ENCODE results near the gene HCRT. TPM values are rescaled to one million over a fixed set of nuclear protein-coding genes. Genes with fewer than 3 reads are reported as not detected.

HCRT gene
- total and polyA plus RNA-seq, 2 of the 4 experiments (the other 2 are of a cell fraction), result not detected

- H3K4me2 ChIP-seq (ENCODE audit: low read depth, low read length), result no peak overlapping the region
- dilution Hi-C loops (cut with HindIII; ENCODE audit: low sequenced_read_pairs, unreplicated experiment), result no loop called here
- no TSS peak for BruUV-seq (replicated peaks)
Observed at GRCh38 chr17:42146911-42147607, 38.2 kb downstream of the HCRT start.

More at GRCh38 chr17:42146911-42147607, 38.2 kb downstream of the HCRT start:
- Histone ChIP-seq H2BK15ac (ENCODE audit: low read depth, low read length) (no peak overlapping the region), H2AK5ac (ENCODE audit: low read depth, low read length) (no peak overlapping the region), H2AK9ac (replicated peaks; ENCODE audit: low read depth, low read length, poor library complexity) (no peak overlapping the region), H3K14ac (replicated peaks; ENCODE audit: low read depth, low read length) (no peak overlapping the region), H3K56ac (ENCODE audit: extremely low read depth, insufficient read depth, low read length) (no peak overlapping the region), H4K20me1 (ENCODE audit: insufficient read depth, low read length) (peaks cover 71% of the 10 kb centered on the region), H4K91ac (ENCODE audit: insufficient read depth, low read depth, low read length) (no peak overlapping the region), H2BK120ac (ENCODE audit: low read depth, low read length) (no peak overlapping the region), H2BK5ac (ENCODE audit: low read depth, low read length, poor library complexity, severe bottlenecking) (no peak overlapping the region), H2AFZ (replicated peaks; ENCODE audit: low read length, poor library complexity) (no peak overlapping the region), H3K27me3 (ENCODE audit: control insufficient read depth, insufficient read depth, low read length) (no peaks in the 10 kb centered on the region), H3K4me3 (ENCODE audit: insufficient read depth, low read depth, low read length) (no peak overlapping the region), H3K4me1 (ENCODE audit: control insufficient read depth, insufficient read depth, low read length) (peaks cover 10% of the 10 kb centered on the region), H3K36me3 (ENCODE audit: control insufficient read depth, insufficient read depth, low read length) (peaks cover 25% of the 10 kb centered on the region), H3K23ac (ENCODE audit: low read depth, low read length) (no peak overlapping the region), H3K4ac (ENCODE audit: low read depth, low read length) (no peak overlapping the region), H4K5ac (ENCODE audit: low read depth, low read length) (no peak overlapping the region), H3K27ac (ENCODE audit: insufficient read depth, low read length) (no peak overlapping the region), H3K9me1 (ENCODE audit: insufficient read depth, low read length) (peaks cover 26% of the 10 kb centered on the region), H4K8ac (ENCODE audit: low read depth in 2 of 2, low read length in 2 of 2) (no peak overlapping the region), H3K9ac (ENCODE audit: low read depth, low read length) (no peak overlapping the region), H3K9me3 (ENCODE audit: control insufficient read depth, insufficient read depth, low read length) (no peaks in the 10 kb centered on the region), H3K79me1 (ENCODE audit: low read depth in 1 of 2, low read length in 2 of 2) (peaks cover 9 to 71% of the 10 kb centered on the region in 2 experiments), H3K18ac (ENCODE audit: low read depth, low read length) (no peak overlapping the region), H2BK20ac (ENCODE audit: low read depth, low read length) (no peak overlapping the region)
- in situ Hi-C loops (cut with MboI; ENCODE audit: low sequenced_read_pairs), result no loop called here
- DNase-seq, result no peak
- ATAC-seq (ENCODE audit: low read depth), result no peak
- ChIA-PET CTCF (no interaction called here), POLR2A (ENCODE audit: unreplicated experiment) (interaction anchor here (0.5 kb wide), 1 partner anchor 181 kb away, joined by 3 read pairs; no protein-coding TSS in a partner anchor)
- WGBS, 2 experiments (ENCODE audit: extremely low coverage in 2 of 2, insufficient read length in 1 of 2), result 93% methylated on average over 2 of the region's 13 CpGs; no CpG with 5 or more reads in 1 of the 2 experiments
- intact Hi-C loops (cut with micrococcal nuclease), result no loop called here
- TF ChIP-seq FOS (IDR thresholded peaks at IDR 0.05; ENCODE audit: low read depth, low read length), result no peak
- no peak for TF ChIP-seq CTCF (conservative IDR thresholded peaks at IDR 0.05; ENCODE audit: low read depth, low read length)
- no peak for TF ChIP-seq MAFK (IDR thresholded peaks at IDR 0.05; ENCODE audit: low read depth, low read length)
- no peak for TF ChIP-seq ELK1 (IDR thresholded peaks at IDR 0.05; ENCODE audit: borderline replicate concordance, low read depth, low read length)
- TF ChIP-seq RCOR1 (IDR thresholded peaks at IDR 0.05; ENCODE audit: insufficient replicate concordance, low read length), result no peak
- no peak for TF ChIP-seq MXI1 (IDR thresholded peaks at IDR 0.05; ENCODE audit: borderline replicate concordance, low read depth, low read length)
- no peak for TF ChIP-seq NFE2L2 (IDR thresholded peaks at IDR 0.05; ENCODE audit: low read depth, low read length)

All from IMR-90 (cell line).